Progenitor cell of endocrine pancreas (in vitro differentiated cells): Measurements from ENCODE around the gene BPIFB6. TPM values are rescaled to one million over a fixed set of nuclear protein-coding genes. Genes with fewer than 3 reads are reported as not detected.

Experiments
- DNase-seq: peaks from one replicate; pipeline ENCODE4 v3.0.0; 2021; ENCODE audit warnings: low spot score; ENCODE audit not compliant: unreplicated experiment
- H3K27ac Mint-ChIP-seq: 2 replicates; pipeline ENCODE4 v1.8.0; 2021; ENCODE audit warnings: mild to moderate bottlenecking, moderate library complexity, mixed read lengths
- H3K27me3 Mint-ChIP-seq: 2 replicates; pipeline ENCODE4 v1.8.0; 2021; ENCODE audit warnings: mixed read lengths
- H3K36me3 Mint-ChIP-seq: 2 replicates; pipeline ENCODE4 v1.8.0; 2022; ENCODE audit warnings: mixed read lengths; ENCODE audit not compliant: insufficient read depth
- H3K4me1 Mint-ChIP-seq: 2 replicates; pipeline ENCODE4 v1.8.0; 2021; ENCODE audit warnings: low read depth, mixed read lengths
- H3K4me3 Mint-ChIP-seq: 2 replicates; pipeline ENCODE4 v1.8.0; 2021; ENCODE audit warnings: low read depth, mild to moderate bottlenecking, moderate library complexity, mixed read lengths
- H3K9me3 Mint-ChIP-seq: 2 replicates; pipeline ENCODE4 v1.8.0; 2021; ENCODE audit warnings: low read depth, mixed read lengths
- CTCF ChIP-seq: fragments of 200-600 bp; sonication (generic); IDR thresholded peaks from one replicate; pipeline ENCODE4 v1.5.0; 2021; ENCODE audit warnings: antibody characterized with exemption, mild to moderate bottlenecking; ENCODE audit not compliant: unreplicated experiment
- total RNA-seq: library from RNA; stranded (reverse); gene quantifications from 2 replicates; pipeline ENCODE4 v1.2.1, GENCODE V29; 2021

The BPIFB6 gene
- total RNA-seq, 1 donor from 2014 or later = not detected

- no peaks in the 10 kb centered on the region for H3K4me1 Mint-ChIP-seq
- H3K27me3 Mint-ChIP-seq = peaks cover 31% of the 10 kb centered on the region
Observed at GRCh38 chr20:33010674-33011449, 20.6 kb upstream of the BPIFB6 start.

GRCh38 chr20:33012327-33013189, 18.9 kb upstream of the BPIFB6 start:
- H3K4me1 Mint-ChIP-seq = no peaks in the 10 kb centered on the region
- H3K4me3 Mint-ChIP-seq = no peak overlapping the region
- H3K36me3 Mint-ChIP-seq = no peaks in the 10 kb centered on the region
- H3K27ac Mint-ChIP-seq = no peak overlapping the region
- peaks cover 41% of the 10 kb centered on the region for H3K27me3 Mint-ChIP-seq
- no peak for TF ChIP-seq CTCF
- no peaks in the 10 kb centered on the region for H3K9me3 Mint-ChIP-seq
- no peak for DNase-seq

More at GRCh38 chr20:33010674-33011449, 20.6 kb upstream of the BPIFB6 start:
- Mint-ChIP-seq H3K36me3 (no peaks in the 10 kb centered on the region), H3K9me3 (no peaks in the 10 kb centered on the region), H3K4me3 (no peak overlapping the region), H3K27ac (no peak overlapping the region)
- no peak for TF ChIP-seq CTCF
- DNase-seq = no peak

GRCh38 chr20:33013701-33014326, 17.6 kb upstream of the BPIFB6 start:
- H3K27ac Mint-ChIP-seq = no peak overlapping the region
- no peaks in the 10 kb centered on the region for H3K36me3 Mint-ChIP-seq
- no peaks in the 10 kb centered on the region for H3K4me1 Mint-ChIP-seq
- no peaks in the 10 kb centered on the region for H3K9me3 Mint-ChIP-seq
- TF ChIP-seq CTCF = no peak
- H3K27me3 Mint-ChIP-seq = peaks cover 43% of the 10 kb centered on the region
- H3K4me3 Mint-ChIP-seq = no peak overlapping the region
- no peak for DNase-seq

- Mint-ChIP-seq H3K27ac (no peak overlapping the region), H3K9me3 (no peaks in the 10 kb centered on the region), H3K27me3 (peaks cover 47% of the 10 kb centered on the region), H3K4me3 (no peak overlapping the region), H3K4me1 (no peaks in the 10 kb centered on the region), H3K36me3 (no peaks in the 10 kb centered on the region)
- no peak for DNase-seq
- no peak for TF ChIP-seq CTCF
Observed at GRCh38 chr20:33014336-33015113, 16.9 kb upstream of the BPIFB6 start.
